GM18517 (cell line): ENCODE data around the gene SLC24A3.

ENCODE experiments used
- ATAC-seq: cut with Tn5 transposase; IDR thresholded peaks from one replicate; pipeline ENCODE4 v1.9.1; 2021; ENCODE audit warnings: mild to moderate bottlenecking, moderate library complexity; ENCODE audit not compliant: unreplicated experiment

Gene SLC24A3

GRCh38 chr20:19528286-19529030 is 316.0 kb downstream of the SLC24A3 start:
- no peak for ATAC-seq

- ATAC-seq: no peak
These were observed 317.6 kb downstream of the SLC24A3 start for GRCh38 chr20:19530006-19530405.

GRCh38 chr20:19531446-19531845 is 319.0 kb downstream of the SLC24A3 start:
- ATAC-seq: no peak

GRCh38 chr20:19538556-19538955 is 326.1 kb downstream of the SLC24A3 start:
- ATAC-seq: no peak

GRCh38 chr20:19539191-19539590 is 326.7 kb downstream of the SLC24A3 start:
- ATAC-seq: no peak

- no peak for ATAC-seq
These were observed 327.9 kb downstream of the SLC24A3 start for GRCh38 chr20:19540392-19540791.

GRCh38 chr20:19543101-19543500 is 330.7 kb downstream of the SLC24A3 start:
- no peak for ATAC-seq

- no peak for ATAC-seq
These were observed 332.2 kb downstream of the SLC24A3 start for GRCh38 chr20:19544684-19545083.

GRCh38 chr20:19546648-19547047 is 334.2 kb downstream of the SLC24A3 start:
- no peak for ATAC-seq

- no peak for ATAC-seq
These were observed 335.1 kb downstream of the SLC24A3 start for GRCh38 chr20:19547547-19547946.

GRCh38 chr20:19549896-19550295 is 337.5 kb downstream of the SLC24A3 start:
- ATAC-seq: no peak

GRCh38 chr20:19552221-19553180 is 340.1 kb downstream of the SLC24A3 start:
- no peak for ATAC-seq

GRCh38 chr20:19554666-19555065 is 342.2 kb downstream of the SLC24A3 start:
- ATAC-seq: no peak

GRCh38 chr20:19555726-19556125 is 343.3 kb downstream of the SLC24A3 start:
- no peak for ATAC-seq

GRCh38 chr20:19557291-19557690 is 344.8 kb downstream of the SLC24A3 start:
- ATAC-seq: no peak

GRCh38 chr20:19560881-19561480 is 348.5 kb downstream of the SLC24A3 start:
- no peak for ATAC-seq

GRCh38 chr20:19562426-19562825 is 350.0 kb downstream of the SLC24A3 start:
- ATAC-seq: no peak

- no peak for ATAC-seq
These were observed 351.8 kb downstream of the SLC24A3 start for GRCh38 chr20:19564261-19564660.

GRCh38 chr20:19565736-19566135 is 353.3 kb downstream of the SLC24A3 start:
- no peak for ATAC-seq

- ATAC-seq: no peak
These were observed 353.9 kb downstream of the SLC24A3 start for GRCh38 chr20:19566226-19566945.

- no peak for ATAC-seq
These were observed 355.7 kb downstream of the SLC24A3 start for GRCh38 chr20:19568128-19568527.
